IMR-90 (cell line): ENCODE measurements around the gene NWD2. TPM values are rescaled to one million over a fixed set of nuclear protein-coding genes. Genes with fewer than 3 reads are reported as not detected.

ENCODE experiments used
- ATAC-seq: fragments of 200-7000 bp; cut with Tn5 transposase; 2 replicates; pipeline ENCODE4 v1.9.1; 2020; ENCODE audit warnings: low read depth, mild to moderate bottlenecking, moderate library complexity
- BruUV-seq: library from RNA; stranded (reverse); fragments of 400-500 nt; replicated peaks from 2 replicates; lab custom pipeline; 2021; lab: Mats Ljungman, UMichigan
- CTCF ChIA-PET: fragments of 300-600 bp; formaldehyde crosslinking; extraction: SDS; loops from one replicate; lab custom pipeline; 2021; ENCODE audit warnings: antibody characterized with exemption; lab: Yijun Ruan, JAX
- POLR2A ChIA-PET: fragments of 300-600 bp; sonication (Branson Sonifier 250); formaldehyde crosslinking; loops from one replicate; lab custom pipeline; 2022; ENCODE audit warnings: antibody characterized with exemption; ENCODE audit not compliant: unreplicated experiment; lab: Charles Lee
- DNase-seq: peaks from one replicate; pipeline ENCODE4 v3.0.0; 2013
- H2AFZ ChIP-seq: replicated peaks from 2 replicates; pipeline ENCODE3; 2013; ENCODE audit warnings: low read length, mild to moderate bottlenecking; ENCODE audit not compliant: poor library complexity
- H2AK5ac ChIP-seq: 2 replicates; pipeline ENCODE4 v1.6.1; 2013; ENCODE audit warnings: low read depth, low read length, inconsistent platforms
- H2AK9ac ChIP-seq: replicated peaks from 2 replicates; pipeline ENCODE3; 2013; ENCODE audit warnings: mild to moderate bottlenecking, low read depth, low read length, moderate library complexity; ENCODE audit not compliant: poor library complexity
- H2BK120ac ChIP-seq: 2 replicates; pipeline ENCODE4 v1.6.1; 2013; ENCODE audit warnings: low read depth, low read length, inconsistent platforms
- H2BK15ac ChIP-seq: 3 replicates; pipeline ENCODE4 v1.6.1; 2013; ENCODE audit warnings: low read depth, low read length, inconsistent platforms
- H2BK20ac ChIP-seq: 2 replicates; pipeline ENCODE4 v1.6.1; 2013; ENCODE audit warnings: low read depth, mild to moderate bottlenecking, inconsistent platforms, low read length, moderate library complexity
- H2BK5ac ChIP-seq: 2 replicates; pipeline ENCODE4 v1.6.1; 2013; ENCODE audit warnings: mild to moderate bottlenecking, low read depth, low read length, inconsistent platforms; ENCODE audit not compliant: poor library complexity, severe bottlenecking
- H3K14ac ChIP-seq: replicated peaks from 2 replicates; pipeline ENCODE4 v1.6.1; 2013; ENCODE audit warnings: low read depth, low read length, inconsistent platforms
- H3K18ac ChIP-seq: 2 replicates; pipeline ENCODE4 v1.6.1; 2013; ENCODE audit warnings: low read depth, low read length, control low read depth
- H3K23ac ChIP-seq: 2 replicates; pipeline ENCODE4 v1.6.1; 2013; ENCODE audit warnings: low read depth, low read length, inconsistent platforms
- H3K27ac ChIP-seq: 2 replicates; pipeline ENCODE4 v1.5.1; 2013; ENCODE audit warnings: mild to moderate bottlenecking, control low read depth, low read length; ENCODE audit not compliant: insufficient read depth
- H3K27me3 ChIP-seq: 2 replicates; pipeline ENCODE4 v1.6.1; 2013; ENCODE audit warnings: low read length; ENCODE audit not compliant: control insufficient read depth, insufficient read depth
- H3K36me3 ChIP-seq: 2 replicates; pipeline ENCODE4 v1.6.1; 2013; ENCODE audit warnings: low read length, mixed read lengths; ENCODE audit not compliant: control insufficient read depth, insufficient read depth
- H3K4ac ChIP-seq: 2 replicates; pipeline ENCODE4 v1.6.1; 2013; ENCODE audit warnings: low read depth, low read length, inconsistent platforms
- H3K4me1 ChIP-seq: 2 replicates; pipeline ENCODE4 v1.6.1; 2013; ENCODE audit warnings: low read length, mixed read lengths; ENCODE audit not compliant: control insufficient read depth, insufficient read depth
- H3K4me2 ChIP-seq: 2 replicates; pipeline ENCODE4 v1.6.1; 2013; ENCODE audit warnings: low read depth, mild to moderate bottlenecking, control low read depth, low read length, moderate library complexity
- H3K4me3 ChIP-seq: 2 replicates; pipeline ENCODE4 v1.5.1; 2013; ENCODE audit warnings: low read depth, mild to moderate bottlenecking, control low read depth, low read length, moderate library complexity; ENCODE audit not compliant: insufficient read depth
- H3K56ac ChIP-seq: 2 replicates; pipeline ENCODE4 v1.6.1; 2013; ENCODE audit warnings: low read length, inconsistent platforms; ENCODE audit not compliant: insufficient read depth; ENCODE audit errors: extremely low read depth
- H3K79me1 ChIP-seq, 2 experiments: 2 replicates each; pipeline ENCODE4 v1.6.1; 2013; ENCODE audit warnings: low read length in 2 of 2, inconsistent platforms in 1 of 2, low read depth in 1 of 2
- H3K9ac ChIP-seq: 2 replicates; pipeline ENCODE4 v1.6.1; 2013; ENCODE audit warnings: low read depth, low read length, control low read depth
- H3K9me1 ChIP-seq: 2 replicates; pipeline ENCODE4 v1.6.1; 2013; ENCODE audit warnings: low read length, inconsistent platforms; ENCODE audit not compliant: insufficient read depth
- H3K9me3 ChIP-seq: 2 replicates; pipeline ENCODE4 v1.6.1; 2013; ENCODE audit warnings: low read length; ENCODE audit not compliant: control insufficient read depth, insufficient read depth
- H4K20me1 ChIP-seq: 2 replicates; pipeline ENCODE4 v1.6.1; 2013; ENCODE audit warnings: low read length, inconsistent platforms; ENCODE audit not compliant: insufficient read depth
- H4K5ac ChIP-seq: 2 replicates; pipeline ENCODE4 v1.6.1; 2013; ENCODE audit warnings: mild to moderate bottlenecking, low read depth, low read length, control low read depth
- H4K8ac ChIP-seq, 2 experiments: 2 replicates each; pipeline ENCODE4 v1.6.1; 2013; ENCODE audit warnings: low read depth in 2 of 2, low read length in 2 of 2, control low read depth in 1 of 2, inconsistent platforms in 1 of 2
- H4K91ac ChIP-seq: 2 replicates; pipeline ENCODE4 v1.6.1; 2013; ENCODE audit warnings: low read depth, low read length, inconsistent platforms; ENCODE audit not compliant: insufficient read depth
- CHD1 ChIP-seq: IDR thresholded peaks from 2 replicates; pipeline ENCODE4 v1.6.1; 2012; ENCODE audit warnings: low read depth, low read length, improper control_type of control experiment
- CTCF ChIP-seq: conservative IDR thresholded peaks from 2 replicates; pipeline ENCODE4 v1.5.1; 2012; ENCODE audit warnings: mild to moderate bottlenecking, low read depth, low read length, improper control_type of control experiment
- WGBS, 2 experiments: methylation state at CpG; one replicate each; pipeline versions ENCODE4 v1.1.5 to v1.1.7; 2013; ENCODE audit warnings: missing lambda C conversion rate in 2 of 2; ENCODE audit not compliant: insufficient read length in 1 of 2; ENCODE audit errors: extremely low coverage in 2 of 2; 5-methylcytosine and 5-hydroxymethylcytosine counted together
- dilution Hi-C: fragments of 300-500 bp; cut with HindIII; formaldehyde crosslinking; loops from one replicate; pipeline ENCODE4 v1.14.3; 2018; ENCODE audit warnings: low sequenced_read_pairs; ENCODE audit not compliant: unreplicated experiment
- in situ Hi-C: fragments of 300-500 bp; cut with MboI; formaldehyde crosslinking; loops from 3 replicates; pipeline ENCODE4 v1.14.3; 2019; ENCODE audit warnings: low sequenced_read_pairs, inconsistent platforms, mixed read lengths
- intact Hi-C: fragments of 100-400 bp; cut with micrococcal nuclease; formaldehyde crosslinking; loops from 2 replicates; pipeline ENCODE4 v1.10.0; 2022
- polyA plus RNA-seq, 3 experiments: library from polyadenylated mRNA; depleted of rRNA; stranded (reverse); fragments of >200 nt; gene quantifications; 2 replicates each; pipeline ENCODE4 v1.2.3, GENCODE V29; 2012; ENCODE audit warnings: low replicate concordance in 1 of 3
- total RNA-seq: library from RNA; depleted of rRNA; stranded (reverse); fragments of >200 nt; gene quantifications from 2 replicates; pipeline ENCODE4 v1.2.3, GENCODE V29; 2012

The NWD2 gene
- total and polyA plus RNA-seq, 2 of the 4 experiments (the other 2 are of a cell fraction) = not detected

DNA sequence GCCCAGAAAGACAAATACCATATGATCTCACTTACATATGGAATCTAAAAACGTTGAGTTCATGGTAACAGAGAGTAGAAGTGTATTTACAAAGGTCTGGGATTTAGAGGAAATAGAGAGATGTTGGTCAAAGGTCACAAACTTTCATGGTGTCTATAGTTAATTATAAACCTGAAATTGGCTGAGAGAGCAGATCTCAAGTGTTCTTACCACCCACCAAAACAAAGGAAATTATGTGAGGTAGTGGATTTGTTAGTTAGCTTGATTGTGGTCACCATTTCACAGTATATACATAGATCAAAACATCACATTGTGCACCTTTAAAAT lies 186.8 kb downstream of the NWD2 start:
- dilution Hi-C loops (no loop called here), in situ Hi-C loops (no loop called here), intact Hi-C loops (no loop called here)
- no peaks in the 10 kb centered on the region for H4K20me1 ChIP-seq
- BruUV-seq = no TSS peak
- no peak overlapping the region for H3K23ac ChIP-seq
- H3K27me3 ChIP-seq = no peaks in the 10 kb centered on the region
- no peak overlapping the region for H3K4ac ChIP-seq
- no peak overlapping the region for H3K9ac ChIP-seq
- no CpG with 5 or more reads among the region's 1 CpG for WGBS, 2 experiments
- no peak overlapping the region for H4K5ac ChIP-seq
- H4K91ac ChIP-seq = no peak overlapping the region
- H3K9me3 ChIP-seq = no peaks in the 10 kb centered on the region
- H2AK9ac ChIP-seq = no peak overlapping the region
- H3K4me3 ChIP-seq = no peak overlapping the region
- H3K4me2 ChIP-seq = no peak overlapping the region
- no peak overlapping the region for H3K18ac ChIP-seq
- no peak for ATAC-seq
- no peak overlapping the region for H3K14ac ChIP-seq
- H3K9me1 ChIP-seq = no peaks in the 10 kb centered on the region
- no peak overlapping the region for H2BK20ac ChIP-seq
- no peak overlapping the region for H2AFZ ChIP-seq
- H2AK5ac ChIP-seq = no peak overlapping the region
- H3K27ac ChIP-seq = no peak overlapping the region
- H2BK5ac ChIP-seq = no peak overlapping the region
- no peak overlapping the region for H3K56ac ChIP-seq
- POLR2A ChIA-PET = no interaction called here
- no peaks in the 10 kb centered on the region for H3K79me1 ChIP-seq
- no peak overlapping the region for H2BK120ac ChIP-seq
- DNase-seq = no peak
- TF ChIP-seq CHD1 (no peak), CTCF (no peak)
- CTCF ChIA-PET = no interaction called here
- H2BK15ac ChIP-seq = no peak overlapping the region
- no peak overlapping the region for H4K8ac ChIP-seq
- no peaks in the 10 kb centered on the region for H3K36me3 ChIP-seq
- no peaks in the 10 kb centered on the region for H3K4me1 ChIP-seq
